Measurements from ENCODE around the gene LMO4.

LMO4 gene, protein sequence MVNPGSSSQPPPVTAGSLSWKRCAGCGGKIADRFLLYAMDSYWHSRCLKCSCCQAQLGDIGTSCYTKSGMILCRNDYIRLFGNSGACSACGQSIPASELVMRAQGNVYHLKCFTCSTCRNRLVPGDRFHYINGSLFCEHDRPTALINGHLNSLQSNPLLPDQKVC
- 30.6 to 67.3 reads per million in 2 donors for total RNA-seq

DNA sequence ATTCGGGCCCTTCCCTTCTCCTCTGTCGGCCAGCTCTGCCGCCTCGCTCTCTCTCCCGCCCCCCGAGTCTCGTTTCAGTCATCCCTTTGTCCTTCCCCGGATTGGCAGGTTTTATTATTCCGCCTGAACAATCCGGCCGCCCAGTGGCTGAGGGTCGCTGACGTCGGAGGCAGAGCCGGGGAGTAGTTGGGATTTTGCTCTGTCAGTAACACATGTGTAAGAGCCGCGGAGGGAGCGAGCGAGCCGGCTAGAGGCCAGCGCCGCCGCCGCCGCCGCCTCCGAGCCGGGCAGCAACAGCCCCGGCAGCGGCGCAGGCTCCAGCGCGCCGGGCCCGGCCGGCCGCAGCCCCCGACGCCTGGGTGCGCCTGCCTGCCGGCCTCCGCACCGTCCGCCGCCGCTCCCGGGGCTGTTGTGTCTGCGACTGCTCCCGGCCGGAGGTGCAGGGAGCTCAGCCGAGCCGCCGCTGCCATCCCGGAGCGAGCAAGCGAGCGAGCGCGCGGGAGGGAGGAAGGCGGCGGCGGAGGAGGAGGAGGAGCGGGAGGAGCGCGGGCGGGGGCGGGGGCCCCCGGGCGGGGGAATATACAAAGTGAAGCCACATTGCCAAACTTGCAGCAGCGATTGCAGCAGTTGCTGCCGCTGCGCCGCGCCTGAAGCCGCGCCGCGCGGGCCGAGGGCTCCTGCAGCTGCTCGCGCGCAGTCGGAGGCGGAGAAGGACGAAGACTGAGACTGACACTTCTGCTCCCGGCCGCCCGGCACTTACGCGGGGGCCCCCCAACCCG, at the start of gene LMO4:
LMO4 (plus strand) TSS at position 609 of the 779 bp plus-strand sequence. CDS start 3,136 bp downstream, outside the sequence.
- peak; percentile 76 for DNase-seq

DNA sequence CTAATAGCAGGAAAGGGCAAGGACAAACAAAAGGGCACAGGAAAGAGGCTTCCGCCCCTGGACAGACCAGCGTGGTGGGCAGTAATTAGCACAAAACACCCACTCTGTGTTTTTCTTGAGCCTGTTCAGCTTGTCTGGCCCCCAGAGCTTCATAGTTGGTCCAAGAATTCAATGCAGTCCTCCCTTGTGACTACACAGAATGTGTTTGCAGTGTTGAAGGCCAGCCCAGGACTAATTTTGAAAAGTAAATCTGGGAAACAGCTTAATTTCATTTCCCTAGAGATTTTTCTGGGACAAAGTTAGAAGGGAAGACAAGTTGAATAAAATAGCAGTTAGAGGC, 49.2 kb upstream of the LMO4 start:
- DNase-seq = no peak

DNA sequence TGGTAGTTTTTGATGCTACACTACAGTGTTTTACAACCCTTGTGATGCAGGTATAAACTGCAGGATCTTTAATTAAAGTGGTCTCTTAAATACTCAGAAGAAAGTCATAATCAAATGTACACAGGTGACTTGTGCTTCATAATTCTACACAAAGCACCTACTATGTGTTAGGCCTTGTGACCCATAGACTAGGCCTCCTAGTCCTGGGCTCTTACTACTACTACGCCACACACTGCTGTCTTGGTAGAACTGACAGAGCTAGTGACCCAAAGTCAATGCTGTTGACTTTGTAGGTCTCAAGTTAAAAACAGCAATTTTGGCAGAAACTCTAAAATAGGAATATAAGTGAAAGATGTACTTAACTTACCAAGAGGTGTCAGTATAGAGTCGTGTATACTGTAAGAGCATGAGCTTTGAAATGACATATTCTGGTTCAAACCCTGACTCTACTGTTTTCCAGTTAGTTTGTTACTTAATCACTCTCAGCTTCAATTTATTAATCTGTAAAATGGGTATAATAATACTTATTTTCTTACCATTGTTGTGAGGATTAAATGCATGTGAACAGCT, 48.6 kb upstream of the LMO4 start:
- no peak for DNase-seq

DNA sequence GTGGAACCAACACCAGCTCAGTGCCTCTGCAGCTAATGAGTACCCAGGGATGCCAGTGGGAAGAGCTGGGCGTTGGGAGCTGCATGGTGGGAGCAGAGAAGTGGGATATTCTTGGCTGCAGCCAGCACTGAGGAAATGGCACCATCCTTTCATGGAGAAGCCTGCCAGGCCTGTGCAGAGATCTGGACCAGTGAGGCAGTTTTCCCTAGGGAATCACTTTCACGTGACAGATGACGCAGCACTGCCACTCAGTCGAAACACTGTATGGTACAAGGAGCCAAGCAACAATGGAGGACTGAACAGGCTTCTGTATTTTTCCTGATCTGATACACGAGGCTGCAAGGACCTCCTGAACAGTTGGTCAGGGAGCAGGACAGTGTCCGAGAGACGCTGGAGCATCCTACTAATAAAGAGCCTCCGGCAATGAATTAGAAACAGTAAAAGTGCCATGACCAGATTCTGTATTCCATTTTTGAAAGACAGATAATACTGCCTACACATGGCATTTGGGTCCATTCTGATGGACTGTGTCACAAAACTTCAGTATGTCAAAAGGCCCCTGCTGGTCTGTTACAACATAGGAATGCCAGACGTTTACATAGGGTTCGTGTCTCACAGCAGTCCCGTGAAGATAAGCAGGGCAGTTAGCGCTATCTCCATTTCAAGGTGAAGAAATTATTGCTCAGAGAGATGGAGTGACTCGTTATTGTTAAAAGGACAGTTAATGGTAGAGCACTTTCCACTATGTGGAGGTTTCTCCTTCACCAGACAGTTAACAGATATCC, 44.0 kb upstream of the LMO4 start:
- DNase-seq = no peak

DNA sequence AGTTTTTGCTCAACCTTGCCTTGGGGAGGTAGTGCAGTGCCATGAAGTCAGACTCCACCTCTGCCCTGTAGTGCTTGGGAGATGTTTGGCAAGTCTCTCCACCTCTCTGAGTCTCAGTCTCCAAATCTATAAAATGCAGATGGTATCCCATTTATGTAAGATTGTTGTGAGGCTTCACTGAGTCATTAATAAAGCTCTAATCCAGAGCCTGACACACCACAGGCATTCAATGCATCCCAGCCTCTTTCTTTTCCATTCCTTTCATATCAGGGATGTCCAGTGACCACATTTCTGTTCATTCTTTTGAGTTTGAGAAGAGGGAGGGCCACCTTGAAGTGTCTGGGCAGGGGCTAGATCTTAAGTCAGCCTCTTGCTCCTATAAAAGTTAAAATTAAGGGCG, 37.6 kb upstream of the LMO4 start:
- DNase-seq = no peak

DNA sequence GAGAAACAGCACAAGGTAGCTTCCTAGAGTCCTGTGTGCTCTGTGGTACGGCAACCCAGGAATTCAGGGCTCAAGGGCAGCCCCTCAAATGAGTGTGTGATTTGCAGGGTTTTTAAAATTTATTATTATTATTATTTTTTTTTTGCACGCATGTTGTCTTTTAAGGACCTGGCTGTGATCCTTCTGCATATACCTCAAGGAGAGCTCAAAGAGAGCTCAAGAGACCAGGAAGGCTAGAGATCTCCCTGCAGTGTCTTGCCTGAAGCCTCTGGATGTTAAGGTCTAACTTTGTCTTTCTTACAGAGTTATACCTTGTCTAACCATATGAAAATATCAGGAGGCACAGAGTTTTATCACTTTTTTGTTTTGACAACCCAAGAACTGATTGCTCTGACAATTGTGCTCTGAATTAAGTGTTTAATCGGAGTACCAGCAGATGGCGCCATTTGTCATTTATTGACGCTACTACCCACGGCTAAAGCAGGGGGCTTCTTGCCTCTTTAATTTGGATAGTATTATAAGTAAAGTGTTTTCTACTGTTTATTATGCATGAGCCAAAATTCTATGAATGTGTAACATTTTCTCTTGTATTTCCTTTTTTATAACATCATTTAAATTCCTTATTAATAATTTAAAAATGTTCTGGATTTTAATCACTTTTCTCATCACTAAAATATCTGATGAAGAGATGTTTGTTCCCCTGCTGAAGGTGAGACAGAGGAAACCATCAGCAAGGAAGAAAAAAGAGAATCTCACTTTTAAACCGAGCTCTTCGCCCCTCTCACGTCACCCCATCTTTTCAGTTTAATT, 35.8 kb upstream of the LMO4 start:
- no peak for DNase-seq

DNA sequence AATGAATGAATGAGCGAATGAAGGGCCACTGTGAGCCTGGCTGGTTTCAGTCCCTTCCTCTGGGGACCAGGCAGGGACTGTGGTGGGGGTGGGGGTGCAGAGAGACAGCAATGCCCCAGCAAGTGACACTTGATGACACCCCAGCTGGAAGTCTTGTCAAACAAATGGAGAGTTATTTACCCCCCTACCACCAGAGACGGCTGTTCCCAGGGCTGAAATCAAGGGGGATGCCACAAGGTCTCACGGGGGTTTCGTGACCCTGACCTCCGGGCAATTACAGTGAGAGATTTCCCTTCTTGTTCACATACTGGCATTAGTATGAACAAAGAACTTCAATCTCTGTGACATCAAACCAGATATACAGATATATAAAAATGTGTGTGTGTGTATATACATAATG, 34.0 kb upstream of the LMO4 start:
- no peak for DNase-seq

DNA sequence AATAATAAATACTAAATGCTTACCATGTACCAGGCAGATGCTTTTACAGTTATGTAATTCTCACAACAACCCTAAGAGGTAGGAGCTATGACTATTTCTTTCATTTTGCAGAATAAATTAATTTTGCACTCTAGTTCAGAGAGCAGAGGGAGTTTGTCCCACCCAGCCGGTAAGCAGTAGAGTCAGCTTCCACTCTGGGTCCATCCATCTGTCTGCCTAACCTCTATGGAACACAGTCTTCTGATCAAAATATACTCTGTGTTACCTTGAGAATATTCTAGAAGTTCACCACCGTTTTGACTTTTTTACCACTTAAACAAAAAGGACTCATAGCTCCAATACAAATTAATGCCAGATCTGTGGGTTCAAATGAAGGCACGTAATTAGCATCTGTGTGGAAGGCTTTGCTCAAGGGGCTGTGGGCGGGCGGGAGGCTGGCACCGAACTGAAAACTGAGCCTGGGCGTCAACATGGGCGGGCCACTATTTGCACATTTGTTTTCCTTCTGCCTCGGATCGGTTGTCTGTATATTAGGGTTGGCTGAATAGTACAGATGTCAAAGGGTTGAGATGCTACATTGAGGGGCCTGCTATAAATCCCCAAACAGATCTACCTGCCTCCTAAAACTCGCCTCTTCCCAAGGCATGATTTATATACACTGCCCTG, 33.1 kb upstream of the LMO4 start:
- no peak for DNase-seq

DNA sequence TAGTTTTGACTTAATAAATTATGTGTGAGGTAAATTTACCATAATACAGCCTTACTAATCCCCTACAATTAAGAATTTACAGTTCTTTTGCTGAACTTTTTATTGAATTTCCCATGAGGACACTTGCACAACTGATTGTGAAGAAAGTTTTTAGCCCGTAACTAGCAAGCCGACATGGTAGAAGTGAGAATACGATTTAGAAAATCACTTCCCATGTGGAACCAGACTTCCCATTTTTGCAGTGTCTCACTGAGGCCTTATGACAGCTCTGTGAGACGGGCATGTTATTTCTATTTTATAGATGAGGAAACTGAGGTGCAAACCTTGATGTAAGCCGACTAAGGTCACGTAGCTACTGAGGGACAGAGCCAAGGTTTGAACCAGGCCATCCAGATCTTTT, 32.5 kb upstream of the LMO4 start:
- DNase-seq = no peak

DNA sequence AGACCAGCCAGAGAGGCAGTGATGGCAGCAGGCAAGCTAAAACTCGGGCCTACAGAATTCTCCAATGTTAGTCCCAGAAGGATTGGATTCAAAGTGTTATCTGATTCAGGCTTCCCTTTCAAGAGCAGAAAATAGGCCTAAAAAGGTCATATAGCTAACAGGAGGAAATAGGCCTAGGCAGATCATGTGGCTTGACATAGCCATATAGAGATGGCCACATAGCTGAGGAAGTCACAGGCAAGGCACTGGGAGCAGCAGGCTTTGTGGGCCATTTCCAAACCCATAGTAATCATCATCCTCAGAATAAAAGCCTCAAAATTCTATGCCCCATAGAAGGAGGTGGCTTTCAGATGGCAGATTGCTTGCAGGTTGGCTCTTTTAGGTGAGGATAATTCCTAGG, 29.0 kb upstream of the LMO4 start:
- no peak for DNase-seq

DNA sequence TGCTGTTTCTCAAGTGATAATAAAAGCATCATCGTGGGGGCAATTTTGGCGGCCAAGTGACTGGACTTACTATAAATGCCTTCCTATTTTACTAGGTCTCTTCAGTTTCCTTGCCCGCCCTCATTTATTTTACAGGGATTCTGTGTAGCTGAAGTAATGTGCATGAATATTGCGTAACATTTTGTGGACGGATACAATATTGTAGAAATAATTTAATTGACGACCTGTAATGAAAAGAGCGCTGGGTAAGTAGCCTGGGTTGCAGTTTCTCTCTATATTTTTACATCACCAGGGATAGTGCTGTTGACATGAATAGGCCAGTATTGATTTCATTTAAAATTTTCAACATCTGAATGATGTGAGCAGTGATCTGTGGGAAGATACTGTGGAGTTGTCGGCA, 28.1 kb upstream of the LMO4 start:
- DNase-seq = no peak

DNA sequence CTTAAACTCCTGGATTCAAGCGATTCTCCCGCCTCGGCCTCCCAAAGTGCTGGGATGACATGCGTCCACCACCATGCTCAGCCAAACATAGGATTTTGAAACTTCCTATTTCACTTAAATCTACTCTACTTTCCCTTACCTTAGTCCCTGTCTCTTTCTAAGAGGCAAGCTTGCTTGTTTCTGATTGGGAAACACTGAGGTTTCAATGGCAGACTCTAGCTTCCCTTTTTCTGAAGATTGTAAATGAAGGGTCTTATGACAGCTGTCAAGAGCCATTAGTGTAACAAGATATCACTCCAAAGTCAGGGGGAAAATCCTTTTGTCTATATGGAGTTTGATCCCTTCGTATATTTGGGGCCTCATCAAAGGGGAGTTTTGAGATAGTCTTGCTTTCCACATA, 23.5 kb upstream of the LMO4 start:
- no peak for DNase-seq

DNA sequence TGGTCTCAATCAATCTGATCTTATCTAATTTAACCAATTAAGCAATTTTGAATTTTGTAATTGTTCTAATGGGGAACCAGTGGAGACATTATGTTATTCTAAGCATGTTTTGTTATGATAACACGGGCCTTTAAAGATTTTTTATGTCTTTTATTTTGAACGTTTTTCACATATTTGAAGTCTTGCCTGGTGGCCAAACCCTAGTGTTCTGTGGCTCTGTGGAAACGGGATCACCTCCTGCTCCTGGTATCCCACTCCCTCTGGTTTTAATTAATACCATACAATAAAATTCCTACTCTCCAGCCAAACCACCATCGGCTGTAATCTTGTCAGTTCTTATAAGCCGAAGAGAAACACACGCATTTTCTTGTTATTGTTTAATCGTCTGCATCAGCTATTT, 22.9 kb upstream of the LMO4 start:
- DNase-seq = no peak

DNA sequence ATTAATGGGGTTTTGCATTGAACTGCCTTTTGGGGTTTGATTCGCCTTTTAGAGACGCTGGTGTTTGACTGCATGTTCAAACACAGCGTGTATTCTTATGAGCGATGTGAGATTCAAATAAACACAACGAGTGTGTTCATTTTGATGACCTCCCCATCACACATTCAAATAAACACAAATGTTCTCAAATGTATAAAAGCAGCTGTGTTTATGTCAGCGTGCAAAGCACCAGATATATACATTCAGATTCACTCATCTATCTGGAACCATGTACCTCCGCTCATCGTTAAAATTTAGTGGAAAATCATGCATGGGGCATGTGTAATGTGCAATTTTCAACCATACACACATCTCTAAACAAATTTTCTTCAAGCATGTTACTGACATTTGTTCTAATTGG, 21.4 kb upstream of the LMO4 start:
- no peak for DNase-seq

DNA sequence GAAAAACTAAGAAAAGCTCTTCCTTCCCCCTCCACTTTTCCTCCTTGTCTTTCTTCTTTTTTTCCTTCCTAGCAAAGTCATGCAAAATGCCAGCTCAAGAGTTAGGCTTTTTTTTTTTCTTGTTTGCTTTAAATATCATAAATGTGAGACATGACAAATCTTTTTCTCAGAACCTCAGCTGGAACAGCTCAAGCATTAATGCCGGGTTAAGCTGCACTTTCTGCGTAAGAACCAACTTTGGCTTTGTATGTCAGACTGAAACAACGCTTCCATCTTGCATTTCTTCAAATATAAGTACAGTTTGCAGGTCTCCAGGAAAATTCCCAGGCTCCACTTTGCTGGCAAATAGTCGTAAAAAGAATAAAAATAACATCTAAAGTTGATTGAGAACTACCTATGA, 20.7 kb upstream of the LMO4 start:
- no peak for DNase-seq

DNA sequence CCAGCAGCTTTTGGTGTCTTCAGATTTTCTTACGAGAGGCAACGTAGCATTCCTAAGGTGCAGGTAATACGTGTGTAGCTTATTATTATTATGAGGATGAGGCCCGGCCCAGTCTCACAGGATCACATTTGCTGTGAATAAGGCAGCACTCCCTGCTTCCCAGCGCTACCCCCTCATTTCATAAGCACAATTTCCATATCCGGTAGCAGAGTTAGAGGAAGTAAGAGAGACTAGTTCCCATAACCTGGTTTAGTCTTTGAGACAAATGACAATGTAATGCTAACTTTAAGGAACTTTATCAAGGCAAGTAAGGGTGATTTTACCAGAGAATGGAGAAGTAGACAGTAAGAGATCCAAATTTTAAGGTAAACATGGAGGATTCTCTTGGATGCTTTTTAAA, 14.6 kb upstream of the LMO4 start:
- no peak for DNase-seq

DNA sequence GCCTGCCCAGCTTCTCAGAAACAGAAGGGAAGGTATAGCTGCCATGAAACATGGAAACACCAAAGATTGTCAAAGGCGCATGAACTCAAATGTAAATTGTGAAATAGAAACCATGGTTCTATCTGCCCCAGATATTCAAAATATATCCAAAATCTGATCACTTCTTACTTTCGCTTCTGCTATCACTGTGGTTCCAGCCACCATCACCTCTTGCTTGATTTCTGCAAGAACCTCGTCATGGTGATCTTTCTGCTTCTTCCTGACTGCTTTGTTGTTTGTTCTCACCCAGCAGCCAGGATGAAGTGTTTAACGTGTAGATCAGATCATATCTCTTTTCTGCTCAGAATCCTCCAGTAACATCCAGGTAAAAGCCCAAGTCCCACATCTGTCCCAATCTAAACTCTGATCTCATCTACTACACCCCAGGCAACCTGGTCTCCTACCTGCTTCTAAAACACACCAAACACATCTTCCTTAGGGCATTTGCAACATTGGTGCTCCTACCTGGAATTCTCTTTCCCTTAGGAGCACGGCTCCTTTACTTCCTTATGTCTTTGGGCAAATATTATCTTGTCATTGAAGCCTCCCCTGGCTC, 10.5 kb upstream of the LMO4 start:
- no peak for DNase-seq

DNA sequence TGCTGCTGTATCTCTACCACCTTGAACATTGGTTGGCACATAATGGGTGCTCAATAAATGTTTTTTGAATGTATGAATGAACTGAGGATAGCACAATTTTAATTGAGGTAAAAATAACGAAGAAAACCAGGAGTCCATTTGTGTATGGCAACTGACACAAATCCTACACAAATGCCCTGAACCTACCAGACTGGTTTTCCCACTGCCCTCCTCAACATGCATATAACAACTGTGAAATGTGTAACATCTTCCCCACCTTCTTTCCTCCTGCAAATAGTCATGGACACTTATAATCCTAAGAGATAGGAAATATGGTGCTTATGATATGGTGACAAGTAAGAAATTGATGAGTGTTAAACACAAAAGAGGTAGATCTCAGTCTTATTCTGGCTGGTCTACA, 9.9 kb upstream of the LMO4 start:
- no peak for DNase-seq

DNA sequence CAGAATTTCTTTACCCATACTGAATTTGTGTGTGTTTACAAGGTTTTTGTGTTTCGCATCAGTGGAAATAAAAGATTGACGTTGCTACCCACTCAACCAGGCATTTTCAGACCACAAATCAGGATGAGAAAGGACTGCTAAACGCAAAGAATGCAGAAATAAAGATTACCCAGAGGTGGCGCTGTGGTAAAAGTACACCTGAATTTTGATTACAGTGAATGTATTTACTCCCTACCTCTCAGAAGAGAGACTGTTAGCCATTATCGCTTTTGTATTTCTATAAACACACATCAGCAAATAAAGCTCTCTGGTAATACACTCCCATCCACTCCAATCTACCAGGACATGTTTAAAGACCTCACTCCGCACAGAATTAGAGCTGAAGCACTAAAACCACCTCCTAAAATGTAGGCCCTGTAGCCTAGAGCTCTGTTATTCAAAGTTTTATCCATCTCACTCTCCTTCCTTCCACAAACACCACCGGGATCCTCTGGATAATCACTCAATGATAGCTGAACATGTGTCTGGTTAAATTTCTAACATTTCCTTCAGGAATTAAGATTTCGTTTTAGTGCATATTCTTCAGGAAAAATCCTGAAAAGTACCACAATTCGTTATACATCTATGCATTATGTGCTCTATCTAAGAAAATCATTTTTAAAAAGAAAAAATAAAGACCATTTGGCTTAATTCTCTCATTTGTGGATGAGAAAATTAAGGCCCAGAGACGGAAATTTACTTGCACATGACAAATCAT, 2.5 kb upstream of the LMO4 start:
- no peak for DNase-seq

DNA sequence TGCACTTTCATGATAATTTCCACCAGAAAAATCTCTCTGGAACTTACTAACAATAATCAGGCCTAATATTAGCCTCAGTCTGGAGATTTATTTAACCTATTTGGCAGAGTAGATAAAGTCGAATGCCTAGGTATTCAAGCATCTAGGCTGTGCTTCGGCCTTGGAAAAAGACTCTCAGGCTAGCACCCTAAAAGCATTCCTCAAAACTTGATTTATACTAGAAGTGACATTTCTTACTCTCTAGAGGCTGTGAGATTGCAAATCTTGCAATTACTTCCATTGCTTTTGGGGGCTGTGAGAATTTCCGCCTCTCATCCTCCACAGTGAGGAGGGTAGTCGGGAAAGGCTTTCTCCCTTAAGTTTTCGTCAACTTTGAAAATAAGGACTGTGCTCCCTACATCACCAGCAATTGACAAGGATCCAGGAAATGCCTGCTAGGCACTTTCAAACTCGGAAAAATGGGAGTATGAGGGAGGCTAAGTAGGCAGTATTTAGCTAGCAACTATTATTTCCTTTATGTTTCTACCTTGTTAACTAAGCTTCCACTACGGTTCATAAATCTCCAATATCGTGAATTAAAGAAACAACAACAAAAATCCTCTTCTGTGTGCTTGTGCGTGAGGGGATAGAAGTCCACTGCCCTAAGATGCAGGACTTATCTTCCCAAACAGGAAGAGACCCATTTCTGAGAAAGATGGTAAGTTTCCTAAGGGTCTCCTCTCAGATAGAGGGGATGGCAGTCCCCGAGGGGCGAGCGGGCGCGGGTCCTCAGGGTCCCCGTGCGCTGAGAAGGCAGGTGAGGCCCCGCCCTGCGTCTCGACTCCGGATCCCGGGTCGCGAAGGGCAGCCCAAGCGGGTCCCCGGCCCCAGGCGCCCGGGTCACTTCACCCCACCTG, 1.1 kb upstream of the LMO4 start:
- no peak for DNase-seq
